Neural crest cell (in vitro differentiated cells): Measurements from ENCODE around the gene KDM4C. TPM values are rescaled to one million over a fixed set of nuclear protein-coding genes. Genes with fewer than 3 reads are reported as not detected.

Experiments
- DNase-seq: peaks from one replicate; pipeline ENCODE4 v3.0.0; 2021; ENCODE audit warnings: low read depth, mixed read lengths, low spot score
- H3K27ac Mint-ChIP-seq: one replicate; pipeline ENCODE4 v1.8.0; 2021; ENCODE audit warnings: mild to moderate bottlenecking, mixed read lengths; ENCODE audit not compliant: unreplicated experiment
- H3K27me3 Mint-ChIP-seq: 2 replicates; pipeline ENCODE4 v1.8.0; 2021; ENCODE audit warnings: low read depth, mild to moderate bottlenecking, mixed read lengths
- H3K36me3 Mint-ChIP-seq: 2 replicates; pipeline ENCODE4 v1.8.0; 2021; ENCODE audit warnings: low read depth, mild to moderate bottlenecking, mixed read lengths
- H3K4me1 Mint-ChIP-seq: 2 replicates; pipeline ENCODE4 v1.8.0; 2021; ENCODE audit warnings: mixed read lengths
- H3K4me3 Mint-ChIP-seq: one replicate; pipeline ENCODE4 v1.8.0; 2021; ENCODE audit warnings: mild to moderate bottlenecking, mixed read lengths
- H3K9me3 Mint-ChIP-seq: 2 replicates; pipeline ENCODE4 v1.8.0; 2021; ENCODE audit warnings: mixed read lengths
- CTCF ChIP-seq: fragments of 200-600 bp; sonication (generic); conservative IDR thresholded peaks from 2 replicates; pipeline ENCODE4 v1.5.0; 2021; ENCODE audit warnings: antibody characterized with exemption, mild to moderate bottlenecking
- total RNA-seq: library from RNA; stranded (reverse); gene quantifications from 2 replicates; pipeline ENCODE4 v1.2.1, GENCODE V29; 2021

The KDM4C gene
- total RNA-seq, 1 donor from 2014 or later: 11.2 TPM

- Mint-ChIP-seq H3K36me3 (no peaks in the 10 kb centered on the region), H3K27me3 (no peaks in the 10 kb centered on the region), H3K4me1 (no peaks in the 10 kb centered on the region), H3K9me3 (no peaks in the 10 kb centered on the region), H3K4me3 (no peak overlapping the region), H3K27ac (no peak overlapping the region)
- no peak for TF ChIP-seq CTCF
- no peak for DNase-seq
Measured at GRCh38 chr9:7079051-7079450, 321.3 kb downstream of the KDM4C start.

GRCh38 chr9:7081065-7081600 is 323.4 kb downstream of the KDM4C start:
- TF ChIP-seq CTCF: no peak
- DNase-seq: no peak
- Mint-ChIP-seq H3K9me3 (no peaks in the 10 kb centered on the region), H3K4me1 (no peaks in the 10 kb centered on the region), H3K4me3 (no peak overlapping the region), H3K27ac (no peak overlapping the region), H3K27me3 (no peaks in the 10 kb centered on the region), H3K36me3 (no peaks in the 10 kb centered on the region)

- Mint-ChIP-seq H3K4me3 (no peak overlapping the region), H3K27me3 (no peaks in the 10 kb centered on the region), H3K27ac (no peak overlapping the region), H3K4me1 (no peaks in the 10 kb centered on the region), H3K36me3 (no peaks in the 10 kb centered on the region), H3K9me3 (no peaks in the 10 kb centered on the region)
- TF ChIP-seq CTCF: no peak
- DNase-seq: no peak
Measured at GRCh38 chr9:7083192-7083591, 325.4 kb downstream of the KDM4C start.

DNA sequence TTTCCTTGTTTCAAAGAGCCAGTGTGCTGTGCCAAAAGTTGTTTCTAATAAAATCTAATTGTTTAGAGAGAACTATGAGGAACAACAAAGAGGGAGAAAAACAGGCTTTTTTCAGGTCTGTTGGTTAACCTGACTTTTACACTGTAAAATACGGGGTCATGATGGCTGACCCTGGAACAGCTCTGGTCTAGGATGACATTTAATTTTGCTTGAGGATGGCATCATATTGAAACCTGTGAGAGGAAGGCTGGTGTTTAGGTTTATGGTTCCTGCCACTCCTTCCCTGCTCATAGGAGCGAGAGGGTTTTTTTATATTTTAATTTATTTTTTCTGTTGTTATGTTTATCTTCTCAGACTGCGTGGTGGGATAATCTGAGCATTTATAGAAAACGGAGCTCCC is 327.6 kb downstream of the KDM4C start:
- Mint-ChIP-seq H3K4me1 (peaks cover 16% of the 10 kb centered on the region), H3K9me3 (no peaks in the 10 kb centered on the region), H3K27ac (no peak overlapping the region), H3K4me3 (no peak overlapping the region), H3K36me3 (no peaks in the 10 kb centered on the region), H3K27me3 (no peaks in the 10 kb centered on the region)
- no peak for DNase-seq
- no peak for TF ChIP-seq CTCF

DNA sequence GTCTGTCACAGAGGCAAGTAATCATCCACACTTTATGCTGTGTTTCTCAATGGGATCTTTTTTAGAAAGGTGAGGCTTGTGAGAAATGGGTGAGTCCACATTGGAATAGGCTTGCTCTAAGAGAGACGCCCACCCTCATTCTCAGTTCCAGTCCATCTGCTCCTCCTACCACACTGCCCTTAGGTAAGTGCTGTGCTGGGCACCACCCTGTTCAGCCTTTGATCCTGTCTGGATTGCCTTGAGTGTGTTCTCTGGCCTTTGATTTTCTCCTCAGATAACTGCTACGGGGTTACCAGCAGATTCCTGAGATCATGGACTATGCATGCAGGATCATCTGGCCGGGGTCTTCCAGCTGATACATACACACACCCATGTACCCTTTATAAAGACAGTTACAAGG is 328.6 kb downstream of the KDM4C start:
- DNase-seq: no peak
- Mint-ChIP-seq H3K36me3 (no peaks in the 10 kb centered on the region), H3K9me3 (no peaks in the 10 kb centered on the region), H3K27ac (no peak overlapping the region), H3K27me3 (no peaks in the 10 kb centered on the region), H3K4me1 (peaks cover 16% of the 10 kb centered on the region), H3K4me3 (no peak overlapping the region)
- no peak for TF ChIP-seq CTCF

GRCh38 chr9:7088611-7089010 is 330.8 kb downstream of the KDM4C start:
- H3K27me3 Mint-ChIP-seq: no peaks in the 10 kb centered on the region

More at GRCh38 chr9:7088611-7089010, 330.8 kb downstream of the KDM4C start:
- Mint-ChIP-seq H3K36me3 (no peaks in the 10 kb centered on the region), H3K9me3 (no peaks in the 10 kb centered on the region), H3K4me1 (peaks cover 16% of the 10 kb centered on the region), H3K4me3 (no peak overlapping the region), H3K27ac (no peak overlapping the region)
- TF ChIP-seq CTCF: no peak
- no peak for DNase-seq
